GDM1 (cell line): ENCODE data around the gene IRF1.

Experiments
- DNase-seq: peaks from one replicate; lab custom pipeline; 2025; lab: John Stamatoyannopoulos, UW

Gene IRF1

GRCh38 chr5:132460846-132461568, 29.6 kb downstream of the IRF1 start:
- no peak for DNase-seq

- DNase-seq = peak; percentile 60
Measured at GRCh38 chr5:132459983-132460838, 30.4 kb downstream of the IRF1 start.

- DNase-seq = peak; percentile 51
Measured at GRCh38 chr5:132459031-132459982, 31.3 kb downstream of the IRF1 start.

- no peak for DNase-seq
Measured at GRCh38 chr5:132458651-132459030, 31.9 kb downstream of the IRF1 start.

GRCh38 chr5:132458226-132458560, 32.4 kb downstream of the IRF1 start:
- DNase-seq = no peak

- peak; percentile 56 for DNase-seq
Measured at GRCh38 chr5:132457371-132458225, 33.0 kb downstream of the IRF1 start.

- DNase-seq = no peak
Measured at GRCh38 chr5:132456987-132457361, 33.6 kb downstream of the IRF1 start.

- peak; percentile 74 for DNase-seq
Measured at GRCh38 chr5:132456296-132456986, 34.1 kb downstream of the IRF1 start.

- no peak for DNase-seq
Measured at GRCh38 chr5:132455614-132456115, 34.9 kb downstream of the IRF1 start.

GRCh38 chr5:132454361-132454760, 36.2 kb downstream of the IRF1 start:
- peak; percentile 67 for DNase-seq

GRCh38 chr5:132451387-132451786, 39.2 kb downstream of the IRF1 start:
- no peak for DNase-seq

- DNase-seq = no peak
Measured at GRCh38 chr5:132449060-132449459, 41.5 kb downstream of the IRF1 start.

- DNase-seq = no peak
Measured at GRCh38 chr5:132447196-132447595, 43.4 kb downstream of the IRF1 start.

GRCh38 chr5:132446621-132447020, 44.0 kb downstream of the IRF1 start:
- no peak for DNase-seq

GRCh38 chr5:132445930-132446329, 44.6 kb downstream of the IRF1 start:
- no peak for DNase-seq

- DNase-seq = no peak
Measured at GRCh38 chr5:132445640-132445923, 45.0 kb downstream of the IRF1 start.

- no peak for DNase-seq
Measured at GRCh38 chr5:132444841-132445639, 45.5 kb downstream of the IRF1 start.

GRCh38 chr5:132444061-132444460, 46.5 kb downstream of the IRF1 start:
- DNase-seq = no peak

GRCh38 chr5:132439521-132440089, 51.0 kb downstream of the IRF1 start:
- DNase-seq = no peak

GRCh38 chr5:132438917-132439316, 51.7 kb downstream of the IRF1 start:
- no peak for DNase-seq
